HG02759 (cell line): ENCODE data around the gene PRPF40B.

Experiments used
- ATAC-seq: cut with Tn5 transposase; IDR thresholded peaks from one replicate; pipeline ENCODE4 v1.9.1; 2021; ENCODE audit warnings: mild to moderate bottlenecking, moderate library complexity; ENCODE audit not compliant: unreplicated experiment

Gene PRPF40B

GRCh38 chr12:49680075-49680474 lies 56.7 kb downstream of the PRPF40B start:
- ATAC-seq, result no peak

DNA sequence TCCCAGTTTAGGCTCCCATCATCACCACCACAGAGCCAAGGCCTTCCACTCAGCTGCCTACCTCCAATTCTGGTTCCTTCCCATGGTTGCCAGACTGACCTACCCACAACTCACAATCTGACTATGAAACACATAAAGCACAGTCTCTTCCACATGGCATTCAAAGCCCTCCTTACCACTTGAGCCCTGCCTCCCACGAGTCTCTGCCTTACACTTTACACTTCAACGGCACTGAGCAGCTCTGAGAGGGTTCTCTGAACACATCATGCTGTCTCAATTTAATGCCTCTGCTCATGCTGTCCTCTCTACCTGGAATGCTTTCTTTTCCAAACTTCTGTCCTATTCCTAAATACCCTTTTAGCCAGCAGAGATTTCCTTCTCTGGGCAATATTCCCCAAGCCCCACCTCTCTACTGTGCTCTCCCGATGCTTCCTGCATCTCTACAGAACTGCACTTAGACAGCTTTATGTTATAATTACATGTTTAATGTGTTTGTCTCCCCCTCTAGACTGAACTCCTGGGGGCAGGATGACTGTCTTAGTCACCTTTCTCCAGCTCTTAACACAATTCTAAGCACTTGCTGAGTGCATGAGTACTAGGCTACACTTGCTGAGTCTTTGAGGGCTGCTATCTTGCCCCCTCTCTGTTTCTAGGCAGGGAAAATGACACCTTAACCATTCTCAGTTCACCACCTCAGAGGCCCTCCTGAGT lies 60.4 kb downstream of the PRPF40B start:
- no peak for ATAC-seq

DNA sequence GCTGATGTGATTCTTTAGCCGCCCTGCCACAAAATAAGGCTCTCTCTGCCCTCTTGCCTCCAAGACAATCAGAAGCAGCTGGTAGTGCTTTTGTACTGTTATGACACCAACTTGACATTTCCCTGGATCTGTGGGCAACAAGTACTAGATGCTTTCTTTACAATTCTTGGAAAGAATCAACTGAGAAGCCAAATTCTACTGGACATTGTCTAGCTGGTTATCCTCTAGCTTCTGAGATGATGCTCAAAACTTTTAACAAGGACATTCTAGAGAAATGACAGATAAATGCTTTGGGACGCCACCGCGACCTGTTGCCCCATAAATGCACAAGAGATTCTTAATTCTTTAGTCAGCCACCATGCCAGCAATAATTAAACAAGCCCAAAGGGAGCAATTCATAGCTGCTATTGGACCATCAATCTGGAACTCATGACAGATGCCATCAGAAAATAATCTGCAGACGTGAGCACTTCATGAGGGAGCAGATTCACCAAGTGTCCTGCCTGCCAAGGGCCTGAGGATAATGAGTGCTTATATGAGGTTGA lies 61.0 kb downstream of the PRPF40B start:
- no peak for ATAC-seq

DNA sequence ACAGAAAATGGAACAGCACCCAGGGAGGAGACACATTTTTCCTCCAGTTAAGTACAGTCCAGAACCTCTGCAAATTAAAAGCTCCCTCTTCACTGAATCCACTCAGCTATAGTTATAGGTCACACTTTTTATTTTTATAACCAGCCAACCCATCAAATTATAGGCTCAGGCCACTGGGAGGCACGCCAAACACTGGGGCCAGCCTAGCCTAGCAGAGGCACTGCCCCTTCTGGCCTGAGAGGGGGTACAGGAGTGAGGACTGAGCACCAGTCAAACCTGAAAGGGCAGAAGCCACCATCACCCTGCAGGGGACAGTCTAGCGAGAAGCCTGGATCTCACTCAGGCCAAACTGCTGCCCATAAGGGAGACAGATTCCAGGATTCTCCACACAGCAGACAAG lies 64.6 kb downstream of the PRPF40B start:
- no peak for ATAC-seq

DNA sequence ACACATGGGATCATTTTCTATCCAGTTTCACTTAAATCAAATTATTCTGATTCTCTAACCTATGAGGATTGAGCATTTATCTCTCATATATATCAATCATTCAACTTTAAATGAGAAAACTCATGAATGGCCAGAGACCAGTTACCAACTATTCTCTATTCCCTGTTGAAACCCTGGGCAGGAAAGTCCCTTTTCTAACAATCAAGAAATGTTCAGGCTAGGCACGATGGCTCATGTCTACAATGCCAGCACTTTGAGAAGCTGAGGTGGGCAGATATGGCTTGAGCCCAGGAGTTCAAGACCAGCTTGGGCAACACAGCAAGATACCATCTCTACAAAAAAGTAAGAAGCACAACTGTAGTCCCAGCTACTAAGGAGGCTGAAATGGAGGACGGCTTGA lies 65.9 kb downstream of the PRPF40B start:
- ATAC-seq, result no peak

DNA sequence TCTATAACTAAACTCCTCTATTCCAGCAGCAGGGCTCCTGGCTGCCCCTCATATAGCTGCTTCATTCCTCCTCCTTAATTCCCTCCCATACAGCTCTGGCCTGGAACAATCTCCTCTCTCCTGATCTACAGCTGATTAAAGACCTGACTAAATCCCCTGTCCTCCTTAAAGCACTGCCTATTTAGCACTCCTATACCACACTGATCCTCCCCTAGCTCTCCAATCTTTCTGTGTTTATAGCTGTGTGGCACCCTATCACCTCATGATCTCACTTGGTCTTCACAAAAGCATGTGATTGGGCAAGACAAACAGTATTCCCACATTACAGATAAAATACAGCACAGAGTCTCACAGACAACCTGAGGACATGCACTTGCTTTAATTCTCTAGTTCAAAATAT lies 66.4 kb downstream of the PRPF40B start:
- no peak for ATAC-seq

DNA sequence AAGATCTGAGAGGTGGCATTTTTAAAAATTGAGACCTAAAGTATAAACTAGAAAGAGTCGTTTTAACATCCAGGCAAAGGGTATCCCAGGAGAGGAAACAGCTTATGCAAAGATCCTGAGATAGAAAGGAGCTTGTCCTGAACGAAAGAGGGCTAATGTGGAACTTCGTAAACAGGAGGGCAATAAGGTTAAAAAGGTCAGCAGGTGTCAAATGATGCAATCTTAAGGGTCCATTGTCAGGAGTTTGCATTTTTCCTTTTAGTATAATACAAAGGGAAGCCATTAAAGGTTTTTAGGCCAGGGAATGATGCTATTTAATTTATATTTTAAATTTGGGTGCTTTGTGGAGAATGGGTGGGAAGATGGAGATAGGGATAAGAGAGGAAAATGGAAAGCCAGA lies 69.5 kb downstream of the PRPF40B start:
- ATAC-seq, result no peak

GRCh38 chr12:49693931-49694444 lies 70.6 kb downstream of the PRPF40B start:
- no peak for ATAC-seq
